Uterus (tissue), 2 donors: ENCODE data around the gene ADD1.

Experiments
- CTCF ChIP-seq, 4 experiments: fragments of 200-600 bp in 2 of 4; fragments of 450-650 bp in 2 of 4; sonication (generic) in 2 of 4; IDR thresholded peaks; one replicate each; pipeline ENCODE4 v1.5.1; 2016 to 2019; ENCODE audit warnings: antibody characterized with exemption in 4 of 4, mild to moderate bottlenecking in 2 of 4, moderate library complexity in 1 of 4
- POLR2A ChIP-seq, 2 donors: fragments of 450-650 bp; IDR thresholded peaks; one replicate each; pipeline ENCODE4 v1.6.1; 2016; ENCODE audit warnings: antibody characterized with exemption in 2 of 2, mild to moderate bottlenecking in 1 of 2, moderate library complexity in 1 of 2

GRCh38 chr4:2870082-2870481 is 26.4 kb downstream of the ADD1 start:
- TF ChIP-seq CTCF (IDR thresholded peaks at IDR 0.05) = no peak
- TF ChIP-seq POLR2A (IDR thresholded peaks at IDR 0.05) = no peak
